Progenitor cell of endocrine pancreas (in vitro differentiated cells): ENCODE results near the gene SBK2. TPM values are rescaled to one million over a fixed set of nuclear protein-coding genes. Genes with fewer than 3 reads are reported as not detected.
"Not testable (repeated sequence)": the region's sequence is repeated elsewhere in the genome, so short reads cannot be mapped to it uniquely, and the experiment has no call there.

Experiments used
- DNase-seq: peaks from one replicate; pipeline ENCODE4 v3.0.0; 2021; ENCODE audit warnings: low spot score; ENCODE audit not compliant: unreplicated experiment
- H3K27ac Mint-ChIP-seq: 2 replicates; pipeline ENCODE4 v1.8.0; 2021; ENCODE audit warnings: mild to moderate bottlenecking, moderate library complexity, mixed read lengths
- H3K27me3 Mint-ChIP-seq: 2 replicates; pipeline ENCODE4 v1.8.0; 2021; ENCODE audit warnings: mixed read lengths
- H3K36me3 Mint-ChIP-seq: 2 replicates; pipeline ENCODE4 v1.8.0; 2022; ENCODE audit warnings: mixed read lengths; ENCODE audit not compliant: insufficient read depth
- H3K4me1 Mint-ChIP-seq: 2 replicates; pipeline ENCODE4 v1.8.0; 2021; ENCODE audit warnings: low read depth, mixed read lengths
- H3K4me3 Mint-ChIP-seq: 2 replicates; pipeline ENCODE4 v1.8.0; 2021; ENCODE audit warnings: low read depth, mild to moderate bottlenecking, moderate library complexity, mixed read lengths
- H3K9me3 Mint-ChIP-seq: 2 replicates; pipeline ENCODE4 v1.8.0; 2021; ENCODE audit warnings: low read depth, mixed read lengths
- CTCF ChIP-seq: fragments of 200-600 bp; sonication (generic); IDR thresholded peaks from one replicate; pipeline ENCODE4 v1.5.0; 2021; ENCODE audit warnings: antibody characterized with exemption, mild to moderate bottlenecking; ENCODE audit not compliant: unreplicated experiment
- total RNA-seq: library from RNA; stranded (reverse); gene quantifications from 2 replicates; pipeline ENCODE4 v1.2.1, GENCODE V29; 2021

SBK2 gene
- total RNA-seq, 1 donor from 2014 or later: 2.3 TPM

DNA sequence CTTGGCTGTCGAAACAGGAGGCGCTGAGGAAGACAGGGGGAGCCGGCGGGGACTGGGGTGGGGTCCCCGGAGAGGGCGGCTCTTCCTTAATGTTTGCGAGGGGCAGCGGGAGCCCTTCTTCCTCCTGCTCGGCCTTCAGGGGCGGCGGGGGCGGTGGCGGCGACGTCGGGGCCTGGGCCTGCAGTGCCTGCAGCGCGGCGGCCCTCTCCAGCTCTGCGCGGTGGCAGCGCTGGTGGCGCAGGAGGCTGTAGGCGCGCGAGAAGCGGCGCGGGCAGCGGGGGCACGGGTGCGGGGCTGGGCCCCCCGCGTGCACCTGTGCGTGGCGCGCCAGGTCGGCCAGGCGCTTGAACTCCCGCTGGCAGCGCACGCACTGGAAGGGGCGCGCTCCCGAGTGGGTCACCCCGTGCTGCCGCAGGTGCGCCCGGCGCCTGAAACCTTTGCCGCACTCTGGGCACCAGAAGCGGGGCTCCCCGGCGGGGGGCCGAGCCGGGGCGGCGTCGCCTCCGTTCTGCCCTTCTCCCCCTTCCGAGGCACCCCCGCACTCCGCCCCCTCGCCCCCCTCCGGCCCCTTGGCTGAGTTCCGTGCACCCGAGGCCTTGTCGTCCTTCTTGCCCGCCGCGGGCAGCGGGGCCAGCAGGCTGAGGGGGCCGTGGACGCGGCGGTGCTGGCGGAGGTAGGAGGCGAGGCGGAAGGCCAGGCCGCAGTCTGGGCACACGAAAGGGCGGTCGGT lies 41.3 kb upstream of the SBK2 start:
- no peak for DNase-seq
- Mint-ChIP-seq H3K27me3 (no peaks in the 10 kb centered on the region), H3K4me1 (peaks cover 20% of the 10 kb centered on the region), H3K4me3 (no peak overlapping the region), H3K27ac (no peak overlapping the region), H3K36me3 (peaks cover 17% of the 10 kb centered on the region), H3K9me3 (no peaks in the 10 kb centered on the region)
- no peak for TF ChIP-seq CTCF

- no peak for TF ChIP-seq CTCF
- Mint-ChIP-seq H3K4me3 (peak overlapping the region; percentile 55), H3K9me3 (no peaks in the 10 kb centered on the region), H3K27ac (peak overlapping the region; percentile 84), H3K27me3 (no peaks in the 10 kb centered on the region), H3K4me1 (peaks cover 15% of the 10 kb centered on the region), H3K36me3 (peaks cover 17% of the 10 kb centered on the region)
- no peak for DNase-seq
Measured at GRCh38 chr19:55576746-55577145, 39.8 kb upstream of the SBK2 start.

- not testable (repeated sequence) for H3K27me3 Mint-ChIP-seq, H3K4me3 Mint-ChIP-seq, H3K9me3 Mint-ChIP-seq, H3K27ac Mint-ChIP-seq, H3K4me1 Mint-ChIP-seq, DNase-seq
- peaks cover 13% of the 10 kb centered on the region for H3K36me3 Mint-ChIP-seq
Measured at GRCh38 chr19:55573929-55574328, 37.0 kb upstream of the SBK2 start.

DNA sequence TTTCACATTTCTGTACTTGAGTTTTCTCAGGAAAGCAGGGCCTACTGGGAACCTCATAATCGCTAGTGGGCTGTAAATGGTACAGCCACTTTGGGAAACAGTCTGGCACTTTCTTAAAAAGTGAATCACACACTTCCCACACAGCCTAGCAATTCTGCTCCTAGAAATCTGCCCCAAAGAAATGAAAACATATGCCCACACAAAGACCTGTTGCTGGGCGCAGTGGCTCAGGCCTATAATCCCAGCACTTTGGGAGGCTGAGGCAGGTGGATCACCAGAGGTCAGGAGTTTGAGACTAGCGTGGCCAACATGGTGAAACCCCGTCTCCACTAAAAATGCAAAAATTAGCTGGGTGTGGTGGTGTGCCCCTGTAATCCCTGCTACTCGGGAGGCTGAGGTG lies 32.5 kb upstream of the SBK2 start:
- H3K9me3 Mint-ChIP-seq, DNase-seq, H3K27ac Mint-ChIP-seq, H3K4me3 Mint-ChIP-seq, H3K36me3 Mint-ChIP-seq, H3K4me1 Mint-ChIP-seq, H3K27me3 Mint-ChIP-seq: not testable (repeated sequence)

DNA sequence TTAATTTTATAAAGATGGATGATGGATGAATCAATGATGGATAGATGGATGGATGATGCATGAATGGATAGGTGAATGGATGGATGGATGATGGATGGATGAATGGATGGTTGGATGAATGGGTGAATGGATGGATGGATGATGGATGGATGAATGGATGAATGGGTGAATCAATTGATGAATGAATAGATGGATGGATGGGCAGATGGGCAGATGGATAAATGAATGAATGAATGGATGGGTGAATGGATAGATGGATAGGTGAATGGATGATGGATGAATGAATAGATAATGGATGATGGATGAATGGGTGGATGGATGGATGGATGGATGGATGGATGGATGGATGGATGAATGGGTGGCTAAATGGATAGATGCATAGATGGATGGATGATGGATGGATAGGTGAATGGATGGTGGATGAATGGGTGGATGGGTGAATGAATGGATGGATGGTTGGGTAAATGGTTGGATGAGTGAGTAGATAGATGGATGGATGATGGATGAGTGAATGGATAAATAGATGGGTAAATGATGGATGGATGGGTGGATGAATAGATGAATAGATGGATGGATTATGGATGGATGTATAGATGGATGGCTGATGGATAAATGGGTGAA lies 30.9 kb upstream of the SBK2 start:
- H3K36me3 Mint-ChIP-seq: no peaks in the 10 kb centered on the region
- H3K4me1 Mint-ChIP-seq: peaks cover 2% of the 10 kb centered on the region
- peaks cover 11% of the 10 kb centered on the region for H3K27me3 Mint-ChIP-seq
- no peak overlapping the region for H3K4me3 Mint-ChIP-seq
- H3K9me3 Mint-ChIP-seq: no peaks in the 10 kb centered on the region
- DNase-seq: no peak
- H3K27ac Mint-ChIP-seq: no peak overlapping the region
- no peak for TF ChIP-seq CTCF

GRCh38 chr19:55566823-55567222 lies 29.9 kb upstream of the SBK2 start:
- no peak overlapping the region for H3K4me3 Mint-ChIP-seq
- peaks cover 2% of the 10 kb centered on the region for H3K4me1 Mint-ChIP-seq
- DNase-seq: no peak
- peaks cover 11% of the 10 kb centered on the region for H3K27me3 Mint-ChIP-seq
- H3K9me3 Mint-ChIP-seq: no peaks in the 10 kb centered on the region
- H3K27ac Mint-ChIP-seq: no peak overlapping the region
- no peaks in the 10 kb centered on the region for H3K36me3 Mint-ChIP-seq
- no peak for TF ChIP-seq CTCF
